GM18873 (cell line): ENCODE results near the gene ZBTB46.

ENCODE experiments used
- ATAC-seq: cut with Tn5 transposase; IDR thresholded peaks from one replicate; pipeline ENCODE4 v1.9.1; 2021; ENCODE audit warnings: mild to moderate bottlenecking, moderate library complexity, moderate number of reproducible peaks; ENCODE audit not compliant: unreplicated experiment, low FRiP score

ZBTB46 gene

DNA sequence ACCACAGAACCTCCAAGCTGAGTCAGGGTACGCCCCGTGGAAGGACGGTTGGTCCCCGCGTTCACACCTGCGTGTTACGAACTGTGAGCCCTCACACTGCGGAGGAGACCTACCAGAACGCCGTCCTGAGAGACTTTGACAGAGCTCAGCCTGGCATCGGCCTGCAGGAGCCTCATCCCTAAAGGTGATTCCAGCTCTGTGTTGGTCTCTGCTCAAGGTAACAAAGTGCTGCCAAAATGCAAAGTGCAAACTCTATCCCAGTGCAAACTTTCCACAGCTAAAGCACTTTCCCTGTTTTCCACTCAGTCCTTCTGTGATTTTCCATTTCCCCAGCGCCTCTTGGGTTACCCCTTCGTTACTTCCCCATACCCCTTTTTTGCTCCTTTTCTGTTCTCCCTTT lies 8.6 kb upstream of the ZBTB46 start:
- no peak for ATAC-seq

DNA sequence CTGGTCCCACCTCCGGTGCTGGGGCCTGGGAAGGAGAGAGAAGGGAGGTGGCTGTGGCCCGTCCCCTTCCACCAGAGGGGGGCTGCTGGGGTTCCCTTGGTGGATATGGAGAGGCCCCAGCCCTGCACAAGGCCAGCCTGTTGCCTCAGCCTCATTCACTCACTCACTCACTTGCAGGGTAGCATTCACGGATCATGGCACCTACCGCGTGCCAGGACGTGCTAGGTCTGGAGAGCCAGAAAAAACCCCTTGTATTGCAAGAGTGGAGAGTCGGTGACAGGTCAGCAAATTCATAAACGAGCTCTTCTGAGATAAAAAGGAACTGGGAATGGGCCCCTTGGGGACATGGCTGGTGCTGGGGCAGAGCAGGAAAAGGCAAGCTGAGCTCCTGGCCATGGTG lies 6.4 kb upstream of the ZBTB46 start:
- ATAC-seq = no peak

DNA sequence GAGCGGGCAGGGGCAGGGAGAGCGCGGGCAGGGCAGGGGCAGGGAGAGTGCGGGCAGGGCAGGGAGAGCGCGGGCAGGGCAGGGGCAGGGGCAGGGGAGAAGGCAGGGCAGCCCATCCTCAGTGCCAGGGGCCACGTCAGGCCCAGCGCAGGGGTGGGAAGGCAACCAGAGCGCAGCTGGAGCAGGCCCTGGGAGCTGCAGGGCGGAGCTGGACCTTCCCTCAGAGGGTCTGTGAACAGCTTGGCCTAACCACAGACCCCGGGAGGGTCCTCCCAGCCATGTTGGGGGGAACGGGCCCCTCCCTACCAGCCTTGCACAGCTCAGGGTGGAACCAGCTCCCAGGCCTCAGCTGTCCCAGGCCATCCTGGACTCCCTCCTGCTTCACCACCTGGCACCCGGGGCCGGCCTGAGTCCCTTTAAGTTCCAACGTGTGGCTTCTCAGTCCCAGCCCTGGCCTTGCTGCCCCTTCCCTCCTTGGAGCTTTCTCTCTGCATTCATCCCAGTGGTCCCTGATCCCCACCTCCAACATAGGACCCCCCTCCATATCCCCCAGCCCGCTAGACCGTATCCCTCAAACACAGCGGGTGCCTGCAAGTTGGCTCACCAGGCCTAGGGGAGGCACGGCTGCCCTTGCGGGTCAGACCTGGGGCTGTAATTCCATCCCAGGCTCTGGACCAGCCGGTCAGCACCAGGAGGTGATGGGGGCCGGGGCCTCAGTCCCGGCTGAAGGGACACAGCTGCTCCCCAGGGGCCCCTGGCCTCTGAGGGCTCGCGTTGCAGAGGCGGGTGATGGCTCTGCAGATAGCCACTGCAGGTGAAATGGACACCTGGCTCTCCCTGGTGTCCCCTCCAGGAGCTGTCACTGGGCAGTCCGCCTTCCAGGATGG lies 5.6 kb upstream of the ZBTB46 start:
- ATAC-seq = no peak

DNA sequence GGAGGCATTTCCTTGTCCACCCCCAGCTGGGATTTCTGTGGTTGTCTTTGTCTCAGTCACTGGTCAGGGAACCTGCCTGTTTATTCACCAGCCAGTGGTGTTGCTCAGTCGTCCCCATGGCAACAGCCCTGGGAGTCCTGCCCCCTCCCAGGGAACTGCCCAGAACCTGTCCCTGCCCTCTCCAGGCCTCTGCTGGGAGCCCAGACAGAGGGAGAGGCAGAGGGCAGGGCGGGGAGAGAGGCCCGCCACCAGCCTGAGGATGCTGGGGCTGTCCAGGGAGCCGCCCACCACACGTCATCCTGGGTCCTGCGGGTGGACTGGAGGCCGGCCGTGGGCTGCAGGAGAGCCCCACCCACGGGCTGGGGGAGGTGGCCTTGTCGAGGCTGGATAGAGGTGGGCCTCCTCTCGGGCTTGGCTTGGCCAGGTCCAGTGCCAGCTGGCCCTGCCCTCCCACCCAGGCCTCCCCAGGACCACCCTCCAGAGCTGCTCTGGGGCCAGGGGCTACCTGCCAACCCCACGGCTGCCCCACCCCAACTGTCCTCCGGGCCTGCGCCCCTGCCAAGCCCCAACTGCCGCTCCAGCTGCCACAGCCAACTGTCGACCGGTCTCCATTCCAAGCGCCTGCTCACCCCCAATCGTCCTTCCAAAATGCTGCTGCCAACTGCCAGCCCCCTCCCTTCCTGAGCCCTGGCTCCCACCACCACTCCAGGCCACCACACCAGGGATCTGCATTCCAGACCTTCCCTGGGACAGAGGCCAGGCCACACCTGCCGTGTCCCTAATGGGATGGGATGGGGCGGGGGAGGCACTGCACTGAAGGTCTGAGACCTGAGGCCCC lies 4.2 kb upstream of the ZBTB46 start:
- no peak for ATAC-seq

DNA sequence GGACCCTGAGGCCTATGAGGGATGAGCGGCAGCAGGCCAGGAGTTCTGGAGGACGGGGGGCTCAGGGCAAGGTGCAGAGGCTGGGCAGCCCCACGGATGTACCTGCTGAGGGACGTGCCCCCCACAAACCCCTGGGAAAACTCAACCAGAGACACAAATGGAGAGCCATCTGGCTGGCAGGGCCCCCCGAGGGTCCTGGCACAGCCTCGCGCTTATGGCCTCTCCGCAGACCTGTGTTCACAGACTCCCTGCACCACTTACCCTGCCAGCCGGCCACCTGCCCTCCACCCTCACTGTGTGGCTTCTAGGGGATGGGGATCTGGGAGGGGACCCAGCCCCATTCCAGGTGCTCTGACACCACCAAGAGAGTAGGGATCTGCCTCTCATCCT lies 3.4 kb upstream of the ZBTB46 start:
- ATAC-seq = no peak

DNA sequence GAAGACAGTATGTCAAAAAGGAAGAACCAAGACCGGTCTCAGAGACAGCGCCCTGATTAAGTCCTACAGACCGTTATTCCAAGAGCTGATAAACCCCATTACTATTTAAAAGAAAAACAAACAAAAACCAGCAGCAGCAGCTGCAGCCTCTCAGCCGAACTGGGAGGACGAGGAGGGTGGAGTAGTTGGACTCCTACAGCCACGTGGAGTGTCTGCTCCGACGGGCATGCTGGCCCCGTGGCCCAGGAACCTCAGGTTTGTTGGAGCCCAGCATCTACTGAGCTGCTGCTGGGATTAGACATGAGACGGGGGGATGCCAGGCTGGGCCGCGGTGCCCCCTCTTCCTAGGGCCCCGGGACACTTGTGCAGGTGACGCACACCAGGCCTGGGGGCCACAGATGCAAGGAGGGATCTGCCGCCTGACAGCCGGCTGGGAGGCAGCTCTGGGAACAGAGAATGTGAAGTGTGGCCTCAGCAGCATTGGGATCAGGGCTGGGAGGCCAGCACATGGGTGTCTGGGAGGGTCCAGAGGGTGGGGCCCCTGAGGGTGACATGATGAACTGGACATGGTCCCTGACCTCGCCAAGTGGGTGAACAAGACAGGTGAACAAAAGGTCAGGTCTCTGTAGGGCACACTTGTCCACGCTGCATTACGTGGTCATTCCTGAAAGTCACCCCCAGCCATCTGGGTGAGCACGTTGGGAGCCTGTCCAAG lies 2.9 kb upstream of the ZBTB46 start:
- ATAC-seq = no peak

DNA sequence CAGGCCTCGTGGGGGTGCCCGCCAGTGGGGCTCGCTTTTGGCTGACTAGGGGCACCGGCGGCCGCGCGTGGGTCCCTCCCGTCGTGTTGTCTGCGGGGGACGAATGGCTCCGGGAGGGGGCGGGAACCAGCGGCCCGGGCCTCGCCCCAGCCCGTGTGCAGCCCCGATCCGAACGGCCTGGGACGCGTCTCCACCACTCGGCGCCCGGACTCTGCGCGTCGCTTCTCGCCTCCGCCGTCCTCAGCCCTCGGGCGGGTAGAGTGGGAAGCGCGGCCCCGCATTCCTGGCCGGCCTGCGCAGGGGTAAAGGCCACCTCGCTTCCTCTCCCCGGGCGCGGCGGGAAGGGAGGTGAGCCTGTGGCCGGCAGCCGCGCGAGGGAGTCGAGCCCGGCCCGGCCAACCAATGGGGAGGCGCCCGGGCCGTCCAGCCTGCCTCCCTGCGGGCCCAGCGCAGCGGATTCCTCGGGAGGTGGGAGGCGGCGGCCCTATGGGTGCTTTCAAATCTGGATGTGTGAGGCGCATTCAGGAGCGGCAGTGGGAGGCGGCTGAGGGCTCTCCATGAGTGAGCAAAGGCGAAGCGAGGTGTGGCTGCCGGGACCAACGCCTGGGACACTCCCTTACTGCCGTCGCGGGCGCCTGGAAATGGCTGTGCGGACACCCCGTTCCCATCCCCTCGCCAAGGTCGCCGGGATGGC lies 1.1 kb upstream of the ZBTB46 start:
- no peak for ATAC-seq

DNA sequence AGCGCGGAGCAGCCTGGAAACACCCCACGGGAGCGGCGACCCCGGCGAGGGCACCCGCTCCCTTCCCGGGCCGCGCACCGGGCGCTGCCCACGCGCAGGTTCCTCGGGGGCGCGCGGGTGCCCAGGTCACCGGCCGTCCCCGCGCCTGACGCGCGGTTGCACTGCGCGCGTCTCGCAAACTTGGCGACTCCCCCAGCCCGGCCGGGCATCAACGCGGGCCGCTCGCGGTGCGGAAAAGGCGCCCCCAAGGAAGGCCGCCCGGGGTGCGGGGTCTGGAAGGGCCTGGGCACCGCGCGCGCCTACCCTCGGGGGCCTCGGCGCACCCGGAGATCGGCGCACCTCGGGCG lies 555 bp upstream of the ZBTB46 start:
- ATAC-seq = no peak

DNA sequence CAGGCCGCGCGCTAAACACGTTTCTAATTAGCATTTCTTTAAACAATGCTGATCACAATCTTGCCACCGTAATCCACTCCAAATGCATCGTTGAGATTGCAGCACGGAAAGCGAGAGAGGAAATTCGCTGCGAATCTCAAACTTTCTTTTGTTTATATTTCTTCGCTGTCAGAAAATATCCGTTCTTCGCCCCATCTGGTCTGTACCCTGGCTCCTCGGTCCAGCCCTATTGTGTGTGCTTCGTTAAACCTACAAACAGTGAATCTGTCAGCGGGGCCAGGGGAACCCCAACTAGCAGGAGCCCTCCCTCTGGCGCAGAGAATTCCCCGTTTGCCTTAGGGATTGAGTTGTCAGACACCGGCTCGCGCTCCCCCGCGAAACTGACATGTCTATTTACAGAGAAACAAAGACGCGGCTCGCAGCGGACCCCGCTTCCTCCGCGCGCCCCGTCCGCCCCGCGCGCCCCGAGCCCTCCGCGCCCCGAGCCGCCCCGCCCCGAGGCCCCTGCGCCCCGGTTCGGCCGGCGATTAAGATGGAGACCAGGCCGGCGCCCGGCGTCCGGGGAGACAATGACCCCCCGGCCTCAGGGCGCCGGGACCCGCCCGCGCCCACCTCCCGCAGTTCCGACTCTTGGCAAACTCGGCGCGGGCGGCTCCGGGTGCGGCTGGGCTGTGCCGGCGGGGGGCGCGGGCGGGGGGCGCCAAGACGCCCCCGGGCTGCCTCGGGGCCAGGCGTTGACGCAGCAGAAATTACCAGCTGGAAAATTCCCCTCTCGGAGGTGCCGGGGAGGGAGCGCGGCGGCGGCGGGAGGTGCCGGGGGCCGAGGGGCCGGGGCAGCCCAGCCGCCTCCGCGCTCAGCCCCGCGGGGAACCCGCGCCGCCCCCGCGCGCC lies 874 bp downstream of the ZBTB46 start:
- ATAC-seq = no peak

DNA sequence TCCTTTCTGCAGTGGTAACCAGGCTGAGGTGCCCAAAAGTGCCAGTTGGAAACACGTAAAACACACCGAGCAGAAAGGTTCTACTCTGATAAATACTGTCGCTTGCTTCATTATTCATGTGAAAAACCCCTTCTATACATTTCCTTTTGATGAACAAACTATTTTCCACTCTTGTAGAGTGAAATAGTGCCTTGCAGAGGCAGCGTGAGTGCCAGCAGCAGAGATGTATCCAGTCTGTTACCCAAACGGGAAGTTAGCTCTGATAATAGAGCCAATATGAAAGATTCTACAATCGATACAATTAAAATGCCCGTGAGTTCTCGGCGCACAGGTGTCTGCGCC lies 1.5 kb downstream of the ZBTB46 start:
- no peak for ATAC-seq

DNA sequence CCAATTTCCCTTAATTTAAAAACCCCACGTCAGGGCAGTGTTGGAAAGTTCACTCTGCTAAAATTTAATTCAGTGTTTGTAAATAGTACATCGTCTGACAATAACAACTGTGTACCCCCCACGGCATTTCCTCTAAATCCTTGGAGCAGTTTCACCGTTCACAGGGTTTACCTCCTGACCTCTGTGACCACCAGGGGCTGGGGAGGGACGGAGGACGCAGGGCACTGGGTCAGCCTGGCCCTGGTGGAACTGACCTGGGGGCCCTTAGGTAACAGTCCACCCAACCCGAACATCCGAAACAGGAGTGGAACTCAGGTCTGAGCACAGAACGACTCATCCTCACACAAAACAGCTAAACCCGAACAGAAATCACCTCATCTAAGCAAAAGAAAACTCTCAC lies 2.1 kb downstream of the ZBTB46 start:
- ATAC-seq = no peak

DNA sequence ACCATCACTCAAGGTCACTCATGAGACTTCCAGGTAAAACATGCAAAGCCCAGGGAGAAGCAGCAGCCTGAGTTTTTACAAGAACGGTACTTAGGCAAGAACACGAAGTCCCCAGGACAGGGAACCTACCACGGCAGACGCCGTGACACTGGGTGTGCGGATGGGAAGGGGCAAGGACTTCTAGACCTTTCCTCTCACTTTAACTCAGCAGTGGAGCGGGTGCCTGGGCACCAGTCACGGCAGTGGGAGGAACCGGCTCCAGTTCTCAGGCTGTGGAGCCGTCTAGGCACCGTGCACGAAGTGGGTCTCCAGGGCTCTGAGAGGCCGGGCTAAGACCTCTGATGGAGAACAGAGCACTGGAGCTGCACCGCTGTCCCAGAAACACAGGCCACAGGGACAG lies 2.5 kb downstream of the ZBTB46 start:
- ATAC-seq = no peak

DNA sequence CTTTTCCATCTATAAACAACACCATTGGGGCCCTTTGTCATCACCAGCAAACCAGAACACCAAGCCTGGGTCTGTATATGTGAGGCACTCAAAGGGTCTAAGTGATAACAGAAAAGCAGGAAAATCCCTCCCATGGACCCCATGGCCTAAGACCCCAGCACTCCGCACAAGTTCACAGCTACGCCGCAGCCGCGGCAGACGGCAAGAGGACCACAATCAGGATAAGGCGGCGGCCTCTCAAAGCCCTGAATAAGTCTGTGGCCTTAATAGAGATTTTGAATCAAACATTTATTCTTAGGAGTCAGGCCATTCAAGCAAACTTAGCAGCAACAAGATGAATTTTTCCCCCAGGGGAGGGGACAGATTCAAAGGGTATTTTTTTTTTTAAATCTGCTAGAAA lies 2.9 kb downstream of the ZBTB46 start:
- ATAC-seq = no peak

DNA sequence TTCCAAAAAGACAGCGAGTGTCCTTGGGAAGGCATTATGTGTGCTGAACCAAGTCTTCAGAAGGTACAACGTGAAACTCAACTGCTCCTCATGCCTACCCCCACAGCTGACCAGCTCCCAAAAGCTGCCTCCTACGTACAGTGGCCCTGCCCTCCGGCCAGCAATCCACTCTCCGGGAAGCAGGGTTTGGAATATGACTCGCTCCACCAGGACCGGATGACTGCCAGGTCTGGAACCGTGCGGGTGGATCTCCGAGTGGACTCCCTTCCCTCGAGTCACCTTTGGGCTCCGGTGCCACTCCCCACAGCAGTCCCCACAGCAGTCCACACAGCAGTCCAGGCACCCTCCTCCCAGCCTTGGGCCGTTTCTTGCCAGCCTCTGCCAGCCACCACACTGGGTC lies 4.3 kb downstream of the ZBTB46 start:
- ATAC-seq = no peak

DNA sequence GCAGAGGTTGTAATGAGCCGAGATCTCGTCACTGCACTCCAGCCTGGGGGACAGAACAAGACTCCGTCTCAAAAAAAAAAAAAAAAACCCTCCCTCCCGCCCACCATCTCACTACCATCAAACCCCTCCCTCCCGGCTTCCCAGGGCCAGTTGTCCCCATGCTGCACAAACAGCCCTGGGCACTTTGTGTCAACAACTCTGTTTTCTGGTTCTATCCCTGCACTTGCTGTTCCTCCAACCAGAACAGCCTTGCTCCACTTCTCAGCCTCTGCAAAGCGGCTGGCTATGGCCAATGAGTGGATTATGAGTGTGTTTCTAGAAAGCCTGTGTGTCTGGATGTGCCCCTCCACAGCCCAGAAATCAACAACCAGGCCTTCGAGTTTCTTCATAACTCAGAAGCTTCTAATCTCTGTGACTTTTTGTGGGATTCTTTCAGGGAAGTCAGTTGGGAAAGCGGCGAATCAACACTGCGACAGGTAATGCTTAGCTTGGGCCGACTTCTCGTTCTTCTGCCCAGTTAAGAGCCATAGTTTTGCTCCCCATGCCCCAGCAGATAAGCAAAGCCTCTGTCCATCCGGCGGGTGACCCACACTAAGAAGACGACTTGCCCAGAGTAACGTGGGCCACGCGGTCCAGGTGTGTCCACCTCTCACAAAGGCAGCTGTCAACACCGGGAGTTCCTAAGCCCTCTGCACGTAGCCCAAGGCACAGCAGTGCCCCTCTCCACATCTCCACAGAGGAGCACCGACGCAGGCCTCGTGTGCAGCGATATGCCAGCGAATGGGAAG lies 5.5 kb downstream of the ZBTB46 start:
- ATAC-seq = no peak

DNA sequence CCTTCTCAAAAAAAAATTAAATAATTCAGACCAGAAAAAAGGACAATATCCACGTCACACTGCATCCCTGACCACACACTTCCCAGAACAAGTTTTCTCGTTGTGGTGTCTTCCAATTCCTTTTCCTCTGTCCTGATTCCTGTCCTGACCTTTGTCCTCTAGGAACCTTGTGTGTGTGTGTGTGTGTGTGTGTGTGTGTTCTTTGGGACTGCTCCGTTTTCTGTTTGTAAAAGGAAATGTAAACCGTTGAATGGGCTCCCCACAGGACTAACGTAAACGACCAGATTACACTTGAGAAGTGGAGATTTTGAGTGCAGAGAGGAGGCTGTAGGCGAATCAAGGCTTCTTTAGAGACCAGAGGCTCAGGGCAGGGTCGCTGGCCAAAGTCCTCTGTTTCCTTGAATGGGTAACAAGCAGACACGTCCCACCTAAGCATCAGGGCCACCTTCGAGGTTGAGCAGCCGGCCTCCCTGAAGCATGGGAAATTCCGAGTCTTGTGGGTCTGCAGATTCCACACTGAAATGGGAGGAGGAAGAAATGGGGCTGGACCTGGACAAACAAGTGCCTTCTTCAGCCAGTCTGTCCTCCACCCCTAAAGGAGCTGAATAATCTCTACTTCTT lies 7.3 kb downstream of the ZBTB46 start:
- ATAC-seq = no peak

DNA sequence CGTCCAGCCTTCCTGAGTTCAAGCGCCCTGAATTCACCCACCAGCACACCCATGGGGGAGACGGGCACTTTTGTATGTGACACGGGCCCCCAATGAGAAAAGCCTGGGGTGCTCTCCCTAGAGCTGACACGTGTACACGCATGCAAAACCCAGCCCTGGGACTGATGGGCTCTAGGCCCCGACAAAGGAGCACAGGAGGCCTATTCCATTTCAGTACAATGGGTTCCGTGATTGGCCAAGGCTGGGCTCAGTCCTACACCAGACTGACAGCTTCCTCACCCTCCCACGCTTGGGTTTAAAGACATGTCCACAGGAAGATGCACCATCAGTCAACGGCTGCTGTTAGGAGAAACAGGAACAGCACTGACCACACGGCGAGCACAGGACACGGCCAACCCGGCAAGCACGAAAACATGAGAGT lies 8.8 kb downstream of the ZBTB46 start:
- no peak for ATAC-seq

DNA sequence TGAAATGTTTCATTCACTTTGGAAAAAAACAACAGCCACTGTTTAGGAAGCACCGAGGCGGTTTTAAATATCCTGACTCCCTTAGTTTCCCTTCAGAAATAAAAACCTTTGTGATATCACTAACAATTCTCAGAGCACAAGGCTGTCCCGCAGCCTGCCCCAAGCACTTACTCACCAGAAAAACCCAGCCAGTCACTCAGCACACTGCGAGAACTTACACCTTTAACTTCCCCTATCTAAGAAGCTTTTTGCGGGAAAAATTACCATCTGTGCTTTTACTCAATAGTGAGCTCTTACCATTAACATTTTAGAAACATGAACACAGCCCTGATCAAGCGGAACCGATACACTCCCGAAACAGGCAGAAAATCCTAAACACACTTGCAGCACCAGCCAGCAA lies 9.3 kb downstream of the ZBTB46 start:
- no peak for ATAC-seq
